K562 treated with DMSO at 1 percent for 12 hours (cell line): ENCODE data around the gene TWNK. TPM values are rescaled to one million over a fixed set of nuclear protein-coding genes. Genes with fewer than 3 reads are reported as not detected.

Source experiments
- total RNA-seq: library from RNA; unstranded; fragments of 300-600 nt; gene quantifications from 2 replicates; pipeline ENCODE4 v1.2.3, GENCODE V29; 2022; ENCODE audit not compliant: insufficient read depth

The TWNK gene
- total RNA-seq: 3.8 and 6.2 TPM in 2 replicates

GRCh38 chr10:100986952-100987684 is at the start of gene TWNK, which contains the start of gene MRPL43:
TWNK (plus strand) TSS chr10:100987543; CDS start chr10:100988211, 668 bp downstream.
MRPL43 (minus strand) TSS chr10:100987497; CDS start chr10:100987443, 54 bp downstream.

GRCh38 chr10:100969187-100970075 is 17.9 kb upstream of the TWNK start, which contains the start of gene SEMA4G:
SEMA4G (plus strand) TSS chr10:100969504; CDS start chr10:100972913, 3,409 bp downstream.

GRCh38 chr10:100999742-101000126 is 12.4 kb downstream of the TWNK start, which contains the start of gene LZTS2:
LZTS2 (plus strand) TSS chr10:100999808; CDS start chr10:101002539, 2,731 bp downstream.

GRCh38 chr10:101031128-101031795 is 43.9 kb downstream of the TWNK start, which contains the start of the genes PDZD7 and SFXN3:
PDZD7 (minus strand) TSS chr10:101031129; CDS start chr10:101030219, 910 bp downstream.
SFXN3 (plus strand) TSS chr10:101031234; CDS start chr10:101034695, 3,461 bp downstream.

Other genes starting within 250 kb of the TWNK start
- gene PAX2, start 242.0 kb upstream of the TWNK start, total RNA-seq: not detected in 2 replicates
- 8.9 and 16.0 TPM in 2 replicates for gene SLF2, start 74.6 kb upstream of the TWNK start, total RNA-seq
- 1.5 and 1.8 TPM in 2 replicates for gene SEMA4G, start 18.0 kb upstream of the TWNK start, total RNA-seq
- gene MRPL43, start within 50 bp of the TWNK start, total RNA-seq: 51.9 and 54.0 TPM in 2 replicates
- 38.2 and 39.9 TPM in 2 replicates for gene LZTS2, start 12.3 kb downstream of the TWNK start, total RNA-seq
- 0.27 and 0.78 TPM in 2 replicates for gene PDZD7, start 43.6 kb downstream of the TWNK start, total RNA-seq
- 1.1 and 2.1 TPM in 2 replicates for gene SFXN3, start 43.7 kb downstream of the TWNK start, total RNA-seq
- 15.6 and 15.8 TPM in 2 replicates for gene KAZALD1, start 74.4 kb downstream of the TWNK start, total RNA-seq
- gene TLX1, start 143.8 kb downstream of the TWNK start, total RNA-seq: 0.22 TPM in 1 of 2 replicates, not detected in the other
- not detected in 2 replicates for gene LBX1, start 241.9 kb downstream of the TWNK start, total RNA-seq